ENCODE results near the gene CPN2.
A peak's percentile ranks its signal among the peaks of the same experiment; 100 is the strongest.

The CPN2 gene

DNA sequence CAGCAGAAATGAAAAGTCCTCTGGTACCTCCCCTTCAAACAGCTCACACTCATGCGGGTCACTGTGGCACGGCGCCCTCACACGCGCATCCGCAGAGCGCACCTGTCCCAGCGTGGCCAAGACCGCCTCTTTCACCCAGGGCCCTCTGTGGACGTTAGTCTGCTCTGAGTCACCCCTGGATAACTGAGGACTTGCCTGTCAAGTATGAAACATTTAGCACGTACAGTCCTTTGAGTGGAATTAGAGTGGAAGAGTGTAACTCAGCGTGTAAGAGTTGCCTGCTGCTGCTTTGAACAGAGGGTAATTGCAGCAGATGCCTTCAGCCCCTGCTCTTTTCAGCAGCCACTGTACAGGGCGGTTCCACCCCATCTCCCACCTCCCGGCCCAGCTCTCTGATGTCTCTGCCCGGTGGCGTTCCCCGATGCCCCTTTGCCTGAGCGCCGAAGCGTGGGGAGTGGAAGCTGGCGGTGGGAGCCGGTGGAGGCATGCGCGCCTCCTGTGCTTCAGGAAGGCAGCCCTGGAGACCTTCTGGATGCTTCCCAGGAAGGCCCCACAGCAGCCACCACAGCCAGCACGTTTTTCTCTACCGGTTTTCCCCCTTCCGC, 23.0 kb downstream of the CPN2 start:
- no peak for DNase-seq (ENCODE audit: low read depth in 2 of 2)

DNA sequence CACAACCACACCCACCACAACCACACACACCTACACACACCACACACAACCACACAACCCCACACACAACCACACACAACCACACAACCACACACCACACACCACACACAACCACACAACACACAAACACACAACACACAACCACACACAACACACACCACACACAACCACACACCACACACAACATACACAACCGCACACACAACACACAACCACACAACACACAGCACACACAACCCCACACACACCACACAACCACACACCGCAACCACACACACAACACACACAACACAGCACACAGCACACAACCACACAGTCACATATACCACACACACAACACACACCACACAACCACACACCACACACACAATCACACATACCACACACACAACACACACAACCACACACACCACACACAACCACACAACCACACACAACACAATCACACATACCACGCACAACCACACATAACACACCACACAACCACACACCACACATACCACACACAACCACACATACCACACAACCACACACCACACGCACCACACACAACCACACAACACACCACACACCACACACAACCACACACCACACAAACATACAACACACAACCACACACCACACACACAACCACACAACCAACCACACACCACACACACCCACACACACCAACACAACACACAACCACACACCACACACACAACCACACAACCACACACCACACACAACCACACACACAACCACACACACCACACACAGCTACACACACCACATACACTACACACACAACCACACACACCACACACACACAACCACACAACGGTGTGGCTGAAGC, 23.7 kb downstream of the CPN2 start:
- no peak for DNase-seq (ENCODE audit: low read depth in 2 of 2)

DNA sequence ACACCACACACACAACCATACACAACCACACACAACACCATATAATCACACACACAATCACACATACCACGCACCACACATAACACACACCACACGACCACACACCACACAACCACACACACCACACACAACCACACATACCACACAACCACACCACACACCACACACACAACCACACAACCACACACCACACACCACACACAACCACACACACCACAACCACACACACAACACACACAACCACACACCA, 24.2 kb downstream of the CPN2 start:
- DNase-seq (ENCODE audit: low read depth in 2 of 2) = no peak

DNA sequence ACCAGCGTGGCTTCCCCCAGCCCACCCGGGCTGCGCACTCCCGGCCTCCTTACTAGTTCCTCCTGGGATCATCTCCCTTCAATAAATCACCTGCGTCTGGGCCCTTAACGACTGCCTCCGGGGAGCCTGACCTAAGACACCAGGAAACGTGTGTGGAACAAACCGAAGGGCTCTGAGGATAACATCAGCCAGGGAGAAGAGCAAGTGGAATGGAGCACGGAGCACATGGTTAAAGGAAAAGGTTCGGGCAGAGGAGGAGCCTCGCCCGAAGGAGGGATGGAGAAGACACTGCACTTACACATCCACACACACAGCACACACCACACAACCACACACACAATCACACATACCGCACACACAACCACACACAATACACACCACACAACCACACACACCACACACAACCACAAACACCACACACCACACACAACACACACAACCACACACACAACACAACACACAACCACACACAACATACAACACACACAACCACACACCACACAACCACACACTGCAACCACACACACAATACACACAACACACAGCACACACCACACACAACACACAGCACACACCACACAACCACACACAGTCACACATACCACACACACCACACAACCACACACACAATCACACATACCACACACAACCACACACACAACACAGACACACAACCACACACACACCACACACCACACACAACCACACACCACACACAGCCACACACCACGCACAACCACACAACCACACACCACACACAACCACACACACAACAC, 24.7 kb downstream of the CPN2 start:
- DNase-seq (ENCODE audit: low read depth in 2 of 2) = no peak

DNA sequence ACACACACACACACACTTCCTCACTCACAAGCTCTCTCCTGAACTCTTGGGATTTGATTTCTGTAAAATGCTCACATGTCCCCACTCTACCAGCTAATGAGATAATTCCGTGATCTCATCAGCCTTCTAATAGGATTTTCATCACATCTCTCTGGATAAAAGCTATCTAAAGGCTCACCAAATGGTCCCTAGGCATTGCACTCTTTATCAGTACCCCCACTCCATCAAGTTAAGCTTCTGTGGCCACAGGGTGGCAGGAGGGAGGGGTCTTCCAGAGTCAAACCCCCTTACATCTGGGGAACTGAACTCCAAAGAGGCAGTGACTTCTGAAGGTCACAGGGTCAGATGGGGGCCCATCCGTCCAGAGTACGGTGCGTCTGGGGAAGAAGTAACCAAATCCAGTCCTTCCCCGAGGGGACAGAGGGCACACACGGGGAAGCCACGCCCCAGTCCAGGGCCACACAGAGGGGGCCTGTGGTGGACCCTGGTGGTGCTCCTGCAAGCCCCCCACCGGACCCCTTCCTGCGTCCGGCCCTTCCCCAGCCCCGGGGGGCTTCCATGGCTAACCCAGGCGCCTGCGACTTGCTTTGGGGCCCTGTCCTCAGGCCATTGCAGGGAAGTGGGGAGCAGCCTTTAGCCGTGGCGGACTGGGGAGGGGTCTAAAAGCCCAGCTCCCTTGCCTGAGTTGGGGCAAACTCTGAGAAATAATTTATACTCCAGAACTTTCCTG, 25.5 kb downstream of the CPN2 start:
- no peak for DNase-seq (ENCODE audit: low read depth in 2 of 2)

DNA sequence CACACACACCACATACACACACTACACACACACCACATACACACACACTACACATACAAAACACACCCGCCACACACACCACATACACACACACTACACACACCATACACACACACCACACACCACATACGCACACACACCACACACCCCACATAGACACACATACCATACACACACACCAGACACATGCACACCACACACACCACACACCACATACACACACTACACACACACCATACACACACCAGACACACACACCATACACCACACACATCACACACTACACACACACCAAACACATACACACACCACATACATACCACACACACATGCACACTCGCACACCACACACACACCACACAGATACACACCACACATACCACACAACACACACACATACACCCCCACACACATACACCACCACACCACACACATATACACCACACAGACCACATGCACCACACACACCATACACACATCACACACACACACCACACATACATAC, 26.3 kb downstream of the CPN2 start:
- DNase-seq (ENCODE audit: low read depth in 2 of 2) = no peak

DNA sequence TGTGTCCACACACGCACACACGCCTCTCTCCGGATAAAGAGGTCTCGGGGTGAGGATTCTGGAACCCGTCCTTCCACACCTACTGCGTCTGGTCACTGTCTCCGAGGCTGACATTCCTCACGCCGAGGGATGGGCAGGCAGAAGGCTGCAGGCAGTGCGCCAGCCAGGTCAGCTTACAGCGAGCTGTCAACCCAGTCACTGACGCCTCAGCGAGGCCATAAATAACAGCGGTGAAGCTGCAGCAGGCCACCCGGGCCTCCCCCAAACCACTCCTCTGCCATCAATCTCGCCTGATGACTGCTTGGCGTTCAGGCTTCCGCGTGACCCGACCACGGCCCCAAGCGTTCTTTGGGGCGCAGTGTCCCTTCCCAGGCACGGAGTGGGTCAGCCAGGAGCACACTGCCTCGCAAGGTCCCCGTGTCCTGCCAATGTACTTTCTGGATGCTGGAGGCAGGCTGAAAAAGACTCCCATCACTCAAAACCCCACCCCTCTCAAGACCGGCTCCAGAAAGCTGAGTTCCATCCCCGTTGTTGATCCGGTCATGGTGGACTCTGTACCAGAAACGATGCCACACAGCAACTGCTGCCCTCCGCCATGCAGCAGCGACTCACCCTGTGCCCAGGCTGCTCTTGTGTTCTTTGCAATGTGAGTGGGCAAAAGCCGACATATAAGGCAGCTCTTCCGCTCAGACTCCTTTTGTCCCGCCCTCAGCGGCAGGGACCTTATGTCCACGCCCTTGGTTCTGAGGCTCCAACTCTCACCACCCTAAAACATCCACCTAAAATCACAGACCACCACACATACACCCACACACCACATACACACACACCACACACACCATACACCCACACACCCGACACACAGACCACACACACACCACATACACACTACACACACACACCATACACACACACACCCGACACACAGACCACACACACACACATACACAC, 27.1 kb downstream of the CPN2 start:
- peak in 1 of 2 donors; percentile 19 for DNase-seq (ENCODE audit: low read depth in 2 of 2)

DNA sequence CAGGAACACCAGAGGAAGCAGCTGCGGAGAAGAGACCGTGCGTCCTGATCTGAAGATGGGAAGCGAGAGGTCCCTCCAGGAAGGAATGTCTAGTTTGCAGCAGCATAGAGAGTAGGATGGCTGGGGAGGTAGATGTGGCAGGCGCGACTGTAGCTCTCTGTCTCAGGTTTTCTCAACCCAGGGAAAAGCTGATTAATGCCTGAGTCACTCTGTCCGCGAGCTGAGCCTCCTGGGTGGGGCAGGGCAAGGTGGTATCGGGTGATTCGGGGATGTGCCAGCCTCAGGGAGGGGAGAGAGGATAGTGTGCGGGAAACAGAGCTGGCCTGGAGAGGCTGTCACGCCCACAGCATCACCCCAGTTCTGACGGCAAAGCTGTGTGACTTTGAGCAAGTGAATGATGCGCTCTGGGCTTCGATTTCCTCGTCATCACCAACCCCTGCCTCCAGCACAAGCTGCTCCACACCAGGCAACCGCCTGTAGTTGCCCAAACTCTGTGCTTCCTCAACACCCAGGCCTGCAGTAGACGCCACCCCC, 28.4 kb downstream of the CPN2 start:
- DNase-seq (ENCODE audit: low read depth in 2 of 2) = no peak

DNA sequence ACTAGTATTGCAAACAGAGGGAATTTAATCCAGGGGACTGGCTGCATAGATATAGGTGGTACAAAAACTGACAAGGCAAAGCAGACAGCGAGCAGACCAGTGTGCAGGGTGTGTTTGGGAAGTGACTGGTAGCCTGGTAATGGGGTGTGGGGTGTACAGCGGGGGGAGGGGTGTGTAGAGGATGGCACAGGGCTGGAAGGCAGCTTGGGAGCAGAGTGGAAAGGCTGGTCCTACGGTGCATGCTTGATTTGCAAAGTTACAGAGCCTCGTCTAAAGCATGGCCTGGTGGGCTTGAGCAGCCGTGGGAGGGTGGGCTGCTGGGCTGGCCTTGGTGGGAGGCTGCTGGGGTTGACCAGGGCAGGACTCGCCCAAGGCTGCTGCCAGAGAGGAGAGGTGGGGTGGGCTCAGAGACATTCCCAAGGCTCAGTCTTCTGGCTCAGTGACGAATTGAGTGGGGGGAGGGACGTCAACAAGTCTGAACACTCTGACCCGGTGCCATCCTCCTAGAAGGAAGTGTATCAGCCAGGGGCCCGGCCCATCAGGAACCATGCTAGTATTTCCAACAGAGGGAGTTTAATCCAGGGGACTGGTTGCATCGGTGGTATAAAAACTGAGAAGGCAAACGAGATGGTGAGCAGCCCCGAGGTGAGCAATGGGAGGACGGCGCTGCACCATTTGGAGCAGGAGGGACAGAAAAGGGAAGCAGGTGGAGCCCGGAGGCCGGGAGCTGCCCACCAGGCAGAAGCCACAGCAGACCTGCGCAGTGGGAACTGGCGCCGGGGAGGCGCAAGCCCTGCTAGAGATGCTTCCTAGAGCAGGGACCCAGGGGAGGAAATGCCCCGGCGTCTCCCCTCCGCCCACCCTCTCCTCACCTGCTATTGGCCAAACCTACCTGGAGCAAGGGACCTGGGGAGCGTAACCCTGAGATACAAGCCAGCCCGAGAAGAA, 29.2 kb downstream of the CPN2 start:
- DNase-seq (ENCODE audit: low read depth in 2 of 2) = no peak

DNA sequence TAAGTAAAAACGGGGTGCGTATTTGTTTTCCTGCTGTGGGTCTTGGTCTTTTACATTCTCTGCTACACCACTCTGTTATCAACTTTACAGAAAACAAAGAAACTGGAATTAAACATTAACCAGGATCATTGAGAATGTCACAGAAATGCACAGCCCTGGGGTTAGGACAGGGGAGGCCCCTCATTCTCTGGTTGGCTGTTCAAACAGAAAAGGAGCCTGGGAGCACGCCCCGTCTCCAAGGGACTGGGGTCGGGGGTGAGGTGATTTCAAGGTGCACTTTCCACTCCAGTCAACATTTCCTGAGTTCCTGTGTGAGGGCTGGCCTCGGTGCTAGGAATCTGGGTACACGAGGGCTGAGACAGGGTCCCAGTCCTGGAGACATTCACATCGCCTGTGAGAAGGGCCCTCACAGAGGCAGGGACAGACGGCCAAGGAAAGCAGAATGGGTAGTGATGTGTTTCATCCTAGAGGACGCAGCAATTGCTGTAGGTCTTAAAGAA, 30.3 kb downstream of the CPN2 start:
- DNase-seq (ENCODE audit: low read depth in 2 of 2) = no peak

DNA sequence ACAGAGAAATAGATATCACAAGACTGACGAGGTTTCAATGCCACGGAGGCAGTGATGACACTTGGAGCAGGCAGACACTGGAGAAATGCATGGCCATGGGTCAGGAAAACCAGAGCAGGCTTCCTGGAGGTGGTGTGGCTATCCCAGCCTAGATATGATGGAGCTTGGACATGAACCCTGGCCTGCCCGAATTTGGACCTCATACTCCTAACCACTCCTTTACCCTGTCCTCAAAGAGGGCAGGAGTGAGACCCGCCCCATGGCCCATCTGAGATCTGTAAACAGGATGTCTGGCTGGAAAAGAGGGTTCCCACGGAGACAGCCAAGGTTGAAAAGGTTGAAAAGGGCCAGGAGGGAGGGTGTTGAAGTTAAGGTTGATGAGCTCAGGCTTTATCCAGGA, 31.0 kb downstream of the CPN2 start:
- no peak for DNase-seq (ENCODE audit: low read depth in 2 of 2)

DNA sequence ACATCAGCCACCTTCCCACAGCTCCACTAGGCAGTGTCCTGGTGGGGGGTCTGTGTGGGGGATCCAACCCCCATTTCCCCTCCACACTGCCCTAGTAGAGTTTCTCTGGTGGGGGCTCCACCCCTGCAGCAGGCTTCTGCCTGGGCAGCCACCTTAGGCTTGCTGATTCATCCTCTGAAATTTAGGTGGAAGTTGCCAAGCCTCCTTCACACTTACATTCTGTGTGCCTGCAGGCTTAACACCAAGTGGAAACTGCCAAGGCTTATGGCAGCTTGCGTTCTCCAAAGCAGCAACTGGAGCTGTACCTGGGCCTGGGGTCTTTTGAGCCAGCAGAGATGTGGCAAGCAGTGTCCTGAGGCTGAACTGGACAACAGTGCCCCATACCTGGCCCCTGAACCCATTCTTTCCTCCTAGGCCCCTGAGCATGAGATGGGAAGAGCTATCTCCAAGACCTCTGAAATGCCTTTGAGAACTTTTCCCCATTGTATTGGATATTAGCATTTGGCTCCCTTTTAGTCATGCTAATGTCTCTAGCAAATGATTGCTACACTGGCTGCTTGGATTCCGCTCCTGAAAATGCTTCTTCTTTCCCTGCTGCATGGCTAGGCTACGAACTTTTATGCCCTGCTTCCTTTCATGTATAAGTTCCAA, 32.5 kb downstream of the CPN2 start:
- DNase-seq (ENCODE audit: low read depth in 2 of 2) = no peak

DNA sequence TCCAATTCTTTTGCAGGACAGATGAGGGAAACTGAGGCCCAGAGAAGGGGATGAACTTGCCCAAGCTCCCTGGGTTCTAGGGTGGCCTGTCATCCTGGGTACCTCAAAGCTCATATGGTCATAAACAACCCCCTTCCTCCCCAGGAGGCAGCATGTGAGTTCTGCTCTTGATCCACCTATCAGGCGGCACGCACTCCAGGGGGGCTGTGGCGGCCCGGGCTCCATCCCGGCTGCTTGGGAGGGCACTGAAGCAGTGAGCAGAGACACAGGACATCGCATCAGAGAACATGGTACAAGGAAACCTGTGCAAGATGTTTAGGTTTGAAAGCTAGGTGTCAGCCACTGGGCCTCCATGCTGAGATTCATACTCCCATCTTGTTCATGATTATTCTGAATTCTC, 34.2 kb downstream of the CPN2 start:
- no peak for DNase-seq (ENCODE audit: low read depth in 2 of 2)

DNA sequence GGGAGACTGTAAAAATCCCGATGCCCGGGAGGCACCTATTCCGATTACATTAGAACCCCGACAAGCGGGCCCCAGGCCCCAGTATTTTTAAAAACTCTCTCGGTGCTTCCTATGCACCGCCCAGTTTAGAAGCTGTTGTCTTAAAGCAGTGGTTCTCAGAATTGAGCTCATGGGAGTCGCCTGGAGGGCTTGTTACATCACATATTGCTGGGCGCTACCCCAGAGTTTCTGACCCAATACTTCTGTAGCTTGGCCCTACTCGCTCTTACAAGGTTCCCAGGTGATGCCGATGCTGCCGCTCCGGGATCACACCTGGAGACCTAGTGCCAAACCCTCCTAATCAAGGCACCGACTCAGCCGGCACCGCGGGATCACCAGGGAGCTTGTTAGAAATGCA, 35.2 kb downstream of the CPN2 start:
- no peak for DNase-seq (ENCODE audit: low read depth in 2 of 2)

DNA sequence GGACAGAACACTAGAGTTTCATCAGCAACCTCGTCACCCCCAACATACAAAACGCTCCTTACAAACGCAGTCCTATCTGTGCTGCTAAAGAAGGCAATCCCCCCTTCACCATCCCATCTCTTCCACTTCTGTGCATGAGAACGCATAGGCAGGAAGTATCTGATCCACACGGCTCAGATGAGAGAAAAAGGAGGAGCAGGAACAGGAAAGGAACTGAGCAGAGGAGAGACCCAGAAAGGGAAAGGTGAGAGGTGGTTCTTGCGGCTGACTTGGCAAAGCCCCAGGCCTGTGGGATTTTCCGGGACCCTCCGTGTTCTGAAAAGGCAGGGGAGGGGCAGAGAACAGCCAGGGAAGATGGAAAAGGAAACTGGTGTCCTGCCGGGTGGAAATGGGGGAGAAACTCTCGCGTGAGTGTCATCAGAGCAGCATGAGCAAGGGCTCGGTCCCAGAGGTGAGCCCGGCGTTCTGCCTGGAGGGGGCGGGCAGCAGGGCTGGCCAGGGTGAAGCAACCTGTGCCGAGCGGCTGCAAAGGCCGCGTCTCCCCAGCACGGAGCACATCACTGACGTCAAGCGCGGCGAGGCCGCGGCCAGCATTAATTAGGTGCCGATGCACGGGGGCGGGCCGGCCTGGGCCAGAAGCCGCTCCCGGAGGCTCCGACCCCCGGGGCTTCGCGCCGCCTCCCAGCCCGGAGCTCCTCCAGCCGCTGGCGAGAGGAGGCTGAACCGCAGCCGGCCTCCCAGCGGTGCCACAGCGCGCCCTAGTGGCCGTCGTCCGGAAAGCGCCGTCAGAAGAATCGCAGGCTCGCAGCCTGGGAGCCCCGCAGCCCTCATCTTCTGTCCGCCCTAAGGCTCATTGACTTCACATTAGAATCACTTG, 35.8 kb downstream of the CPN2 start:
- peak; percentile 60 to 69 for DNase-seq (ENCODE audit: low read depth in 2 of 2)

DNA sequence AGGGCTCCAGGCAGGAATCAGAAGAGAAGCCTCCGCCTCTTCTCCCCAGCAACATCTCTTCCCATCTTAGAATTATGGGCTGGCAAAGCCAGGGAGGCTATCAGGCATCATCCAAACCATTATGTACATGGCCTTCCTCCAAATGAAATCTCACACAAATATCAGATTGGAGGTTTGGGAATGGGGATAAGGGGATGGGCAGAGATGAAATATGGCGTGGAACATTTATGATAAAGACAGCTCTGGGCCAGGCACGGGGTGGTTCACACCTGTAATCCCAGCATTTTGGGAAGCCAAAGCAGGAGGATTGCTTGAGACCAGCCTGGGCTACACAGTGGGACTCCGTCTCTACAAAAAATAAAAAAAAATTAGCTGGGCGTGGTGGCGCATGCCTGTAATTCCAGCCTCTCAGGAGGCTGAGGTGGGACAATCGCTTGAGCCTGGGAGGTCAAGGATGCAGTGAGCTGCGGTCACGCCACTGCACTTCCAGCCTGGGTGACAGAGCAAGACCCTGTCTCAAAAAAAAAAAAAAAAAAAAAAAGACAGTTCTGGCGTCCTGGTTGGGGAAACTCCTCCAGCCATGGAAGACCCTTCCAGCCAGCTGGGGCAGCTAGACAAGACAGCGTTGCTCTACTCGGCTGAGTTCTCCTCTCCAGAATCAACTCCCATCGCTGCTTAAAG, 36.6 kb downstream of the CPN2 start:
- DNase-seq (ENCODE audit: low read depth in 2 of 2) = no peak
